ENCODE results near the gene CEBPA. TPM values are rescaled to one million over a fixed set of nuclear protein-coding genes. Genes with fewer than 3 reads are reported as not detected.

CEBPA gene
- total RNA-seq, 1 experiment from 2014 or later: 3.2 TPM

DNA sequence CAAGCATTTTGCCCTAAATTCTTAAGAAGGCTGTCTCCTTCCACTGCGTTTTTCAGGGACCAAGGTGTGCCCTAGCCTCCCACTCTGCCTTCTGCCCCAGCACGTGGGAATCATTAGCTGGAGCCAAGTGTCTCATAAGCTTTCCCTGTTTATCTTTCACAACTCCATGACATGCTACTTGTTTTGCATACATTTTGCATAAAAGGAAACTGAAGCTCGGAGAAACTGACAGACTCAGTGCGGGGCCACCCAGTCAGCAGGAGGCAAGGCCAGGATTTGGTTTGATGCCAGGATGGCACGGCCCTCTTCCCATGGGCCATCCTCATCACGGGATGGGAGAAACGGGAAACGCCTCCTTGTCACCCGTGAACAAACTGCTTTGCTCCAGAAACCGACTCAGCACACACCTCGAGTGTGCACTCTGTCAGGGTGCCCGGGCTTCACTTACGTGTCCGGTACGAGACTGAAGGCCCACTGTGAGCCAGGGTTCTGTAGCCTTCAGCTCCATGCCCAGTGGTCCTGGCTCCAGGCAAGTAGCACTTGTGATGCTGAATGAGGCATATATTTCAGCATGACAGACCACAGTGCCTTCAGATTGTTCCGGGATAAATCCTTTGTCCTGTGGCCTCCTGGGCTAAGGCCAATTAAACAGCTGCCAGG lies 9.6 kb downstream of the CEBPA start:
- no peak overlapping the region for H2BK120ac ChIP-seq (ENCODE audit: low read depth, low read length, poor library complexity, severe bottlenecking)
- H3K27me3 Mint-ChIP-seq (ENCODE audit: low read depth): peaks cover 11% of the 10 kb centered on the region
- no CpG with 5 or more reads among the region's 16 CpGs for WGBS (ENCODE audit: extremely low coverage, insufficient read length, low lambda C conversion rate)

More for the DNA sequence above, 9.6 kb downstream of the CEBPA start:
- H2BK15ac ChIP-seq (ENCODE audit: low read depth, low read length): no peak overlapping the region
- H3K4me2 ChIP-seq (ENCODE audit: insufficient read depth, insufficient read length, low read length): no peak overlapping the region
- peaks cover 3 to 9% of the 10 kb centered on the region in 2 experiments; a peak in 4 of 5 replicates for H3K9me3 Mint-ChIP-seq
- no peak overlapping the region for H3K14ac ChIP-seq (ENCODE audit: insufficient read depth, low read length)
- H4K91ac ChIP-seq (ENCODE audit: insufficient read length, low read depth, low read length): no peak overlapping the region
- H3K23me2 ChIP-seq (ENCODE audit: insufficient read length, low read depth, low read length, poor library complexity, severe bottlenecking): no peaks in the 10 kb centered on the region
- H3K27me3 ChIP-seq (ENCODE audit: insufficient read depth, low read length): no peaks in the 10 kb centered on the region
- no peaks in the 10 kb centered on the region for H3K79me1 ChIP-seq (ENCODE audit: insufficient read depth, low read depth, low read length, poor library complexity, severe bottlenecking)
- H3K36me3 Mint-ChIP-seq (ENCODE audit: insufficient read depth in 1 of 3, low read depth in 3 of 3): no peaks in the 10 kb centered on the region
- H2BK20ac ChIP-seq (ENCODE audit: low read depth, low read length, poor library complexity, severe bottlenecking): no peak overlapping the region
- H2AFZ ChIP-seq (ENCODE audit: low read length): no peak overlapping the region
- no peak overlapping the region for H3T11ph ChIP-seq (ENCODE audit: low read length)
- no peak for TF ChIP-seq CTCF (conservative IDR thresholded peaks at IDR 0.05)
- H3K79me2 ChIP-seq (ENCODE audit: insufficient read depth, low read length): no peaks in the 10 kb centered on the region
- H3K18ac ChIP-seq (ENCODE audit: insufficient read length, low read depth, low read length): no peak overlapping the region
- peaks cover 0 to 19% of the 10 kb centered on the region in 2 experiments; a peak in 2 of 4 replicates for H3K4me1 Mint-ChIP-seq
- no peak overlapping the region for H3K23ac ChIP-seq (ENCODE audit: insufficient read length, low read depth, low read length)
- H4K5ac ChIP-seq (ENCODE audit: insufficient read length, low read depth, low read length): no peak overlapping the region
- no peak overlapping the region for H3K27ac ChIP-seq (ENCODE audit: insufficient read length, low read depth, low read length)
- no peak overlapping the region for H3K56ac ChIP-seq (ENCODE audit: insufficient read length, low read depth, low read length)
- no peak overlapping the region for H2BK5ac ChIP-seq (ENCODE audit: insufficient read length, low read length)
- H2BK12ac ChIP-seq (ENCODE audit: insufficient read length, low read depth, low read length): no peak overlapping the region
- no peaks in the 10 kb centered on the region for H4K20me1 ChIP-seq (ENCODE audit: control insufficient read depth, insufficient read depth, insufficient read length)
- no peaks in the 10 kb centered on the region for H3K9me3 ChIP-seq (ENCODE audit: control insufficient read depth, low read depth, low read length)
- no peak overlapping the region for H3K9ac ChIP-seq (ENCODE audit: extremely low read depth, insufficient read length, low read length)
- no peak overlapping the region for H3K4me3 Mint-ChIP-seq
- H3K4ac ChIP-seq (ENCODE audit: low read depth, low read length): no peak overlapping the region
- H3K4me1 ChIP-seq (ENCODE audit: insufficient read depth, low read length): no peaks in the 10 kb centered on the region
- no peak overlapping the region for H2AK5ac ChIP-seq (ENCODE audit: insufficient read length, low read length)
- no peak overlapping the region for H3K27ac Mint-ChIP-seq
- H4K8ac ChIP-seq (replicated peaks; ENCODE audit: insufficient read length, low read depth, low read length): no peak overlapping the region
- DNase-seq: no peak

Data from H9 (cell line).